ENCODE results near the gene EME1.

- TF ChIP-seq POLR2A (IDR thresholded peaks at IDR 0.05; ENCODE audit: low read length): no peak
- TF ChIP-seq GATA1 (IDR thresholded peaks at IDR 0.05; ENCODE audit: low read depth, low read length): no peak
Measured at GRCh38 chr17:50355336-50355700, 17.7 kb upstream of the EME1 start.

Measured in erythroblast (primary cell).